Endometrium (tissue), 2 donors: ENCODE data around the gene ZCCHC12.

Experiments used
- FAIRE-seq: peaks from 2 replicates; lab custom pipeline; 2012; peaks lifted over from hg19 to GRCh38; lab: Jason Lieb, UNC
- donor health status: control.
- donor health status: control.

ZCCHC12 gene

GRCh38 chrX:118867251-118867650, 43.6 kb downstream of the ZCCHC12 start:
- no peak for FAIRE-seq

DNA sequence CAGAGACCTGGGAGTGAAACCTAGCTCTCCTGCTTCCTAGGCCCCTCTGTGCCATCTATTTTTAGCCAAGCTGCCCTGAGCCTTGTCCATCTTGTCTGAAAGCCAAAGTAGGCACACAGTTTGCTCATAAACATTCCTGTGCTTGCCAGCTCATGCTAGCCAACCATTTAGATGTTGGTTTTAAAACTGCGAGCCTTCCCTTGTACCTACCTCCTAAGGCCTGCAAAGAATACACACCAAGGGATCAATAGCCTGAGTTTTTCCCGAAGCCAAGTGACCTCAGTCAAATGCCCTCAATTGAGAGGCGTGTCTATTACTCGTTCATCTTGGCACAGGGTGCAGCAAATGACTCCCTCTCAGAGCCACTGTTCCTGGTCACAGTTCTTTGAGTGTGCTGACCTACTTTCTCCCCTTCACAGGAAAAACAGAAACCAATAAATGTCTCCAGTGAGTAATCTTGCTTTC, 48.5 kb downstream of the ZCCHC12 start:
- no peak for FAIRE-seq
